ENCODE measurements around the gene MUL1.

MUL1 gene

GRCh38 chr1:20485527-20486456 is 22.2 kb downstream of the MUL1 start, which contains the start of gene CAMK2N1:
Gene CAMK2N1, minus strand, starts transcription at chr1:20486210. Its CDS starts 831 bp downstream, at chr1:20485379.
- no peak for DNase-seq (ENCODE audit: low read depth)

- DNase-seq (ENCODE audit: low read depth): no peak
Observed at GRCh38 chr1:20484519-20485462, 23.2 kb downstream of the MUL1 start.

DNA sequence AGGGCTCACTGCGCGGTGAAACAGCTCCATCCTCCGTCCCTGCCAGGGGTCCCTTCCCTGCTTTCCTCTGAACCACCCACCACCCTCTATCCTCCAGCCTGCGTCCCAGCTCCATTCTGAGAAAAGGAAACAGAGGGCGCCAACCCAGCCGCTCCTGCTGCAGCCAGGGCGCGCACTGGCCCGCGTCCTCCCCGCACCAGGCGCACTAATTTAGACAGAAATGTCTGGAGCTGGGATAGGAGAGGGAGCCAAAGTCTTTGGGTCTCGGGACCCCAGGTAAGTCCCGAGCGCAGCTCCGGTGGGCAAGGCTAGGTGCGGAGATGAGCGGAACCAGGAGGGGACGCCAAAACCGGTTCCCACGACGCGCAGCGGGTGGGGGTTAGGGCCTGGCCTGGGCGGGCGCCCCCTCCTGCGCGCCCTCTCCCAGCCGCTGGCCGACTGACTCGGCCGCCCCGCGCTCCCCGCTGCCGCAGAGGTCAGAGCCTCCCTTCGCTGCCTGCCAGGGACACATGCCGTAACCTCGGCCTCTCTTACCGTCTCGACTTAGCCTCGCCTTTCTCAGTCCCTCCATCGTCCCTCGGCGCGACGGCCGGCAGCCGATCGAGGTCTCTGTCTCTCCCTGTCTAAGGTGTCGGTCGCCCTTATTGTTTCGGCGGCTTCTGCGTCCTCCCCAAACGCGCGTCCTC is 24.0 kb downstream of the MUL1 start:
- DNase-seq (ENCODE audit: low read depth): no peak

DNA sequence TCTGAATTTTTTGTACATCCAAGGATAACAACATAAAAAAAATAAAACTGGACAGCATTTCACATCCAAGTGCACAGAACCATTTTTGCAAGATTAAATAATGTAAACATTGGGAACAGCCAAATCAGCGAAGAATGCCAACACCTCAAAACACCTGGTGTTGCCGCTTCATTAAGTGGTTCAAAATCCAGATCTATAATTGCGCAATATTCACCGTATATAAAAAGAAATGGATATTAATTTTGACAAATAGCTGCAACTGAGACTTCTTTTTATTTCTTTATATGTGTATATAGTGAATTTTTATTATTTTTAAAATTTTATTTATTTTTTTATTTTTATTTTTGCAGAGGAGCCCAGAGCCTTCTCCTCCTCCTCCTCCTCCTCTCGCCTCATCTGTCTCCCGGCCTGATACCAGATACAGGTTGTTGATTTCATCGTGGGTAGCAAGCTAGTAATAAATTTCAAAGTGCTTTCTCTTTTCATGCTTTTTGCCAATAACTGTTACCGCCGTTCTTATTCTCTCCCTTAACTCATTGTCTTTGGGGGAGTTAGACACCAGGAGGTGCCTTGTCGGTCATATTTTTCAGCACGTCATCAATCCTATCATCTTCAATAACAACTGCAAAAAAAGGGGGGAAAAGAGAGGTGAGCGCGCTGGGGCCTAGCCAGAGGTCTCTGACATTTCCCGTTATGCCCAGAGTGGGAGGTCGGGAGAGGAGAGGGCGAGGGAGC is 24.7 kb downstream of the MUL1 start:
- no peak for DNase-seq (ENCODE audit: low read depth)

DNA sequence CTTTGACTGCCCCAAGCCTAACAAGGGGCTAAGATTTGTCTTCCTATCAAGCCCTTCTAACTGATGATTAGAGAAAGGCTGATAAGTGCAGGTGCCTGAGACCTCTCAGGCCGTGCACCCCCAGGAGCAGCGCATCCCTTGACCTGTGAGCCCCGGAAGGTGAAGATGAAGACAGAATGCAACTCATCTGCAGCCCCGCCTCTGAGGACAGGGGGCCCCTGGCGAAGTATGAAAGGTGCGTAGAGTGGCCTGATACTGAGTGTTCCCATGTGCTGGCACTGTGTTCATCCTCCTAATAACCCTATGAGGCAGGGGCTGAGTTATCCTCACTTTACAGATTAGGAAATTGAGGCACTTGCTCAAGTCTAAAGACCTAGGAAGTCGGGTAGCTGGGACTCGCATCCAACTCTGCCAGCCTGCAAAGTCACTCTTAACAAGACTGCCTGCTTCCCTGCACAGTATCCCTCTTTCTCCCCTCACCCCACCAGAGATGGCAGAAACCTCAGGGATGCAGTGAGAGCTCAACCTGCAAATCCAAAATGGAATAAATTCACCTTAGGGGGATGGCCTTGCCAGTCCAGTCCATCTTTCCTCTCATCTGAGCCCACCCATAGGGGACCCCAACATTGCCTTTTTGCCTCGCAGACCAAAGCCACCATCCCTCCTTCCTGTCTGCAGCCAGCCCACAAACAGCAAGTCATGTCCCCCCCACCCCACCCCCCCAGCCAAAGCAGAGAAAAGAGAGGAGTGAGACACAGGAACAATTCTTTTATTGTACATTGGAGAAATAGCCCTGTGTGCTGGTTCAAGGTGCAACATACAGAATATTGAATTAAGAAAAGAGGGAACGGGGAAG is 26.1 kb downstream of the MUL1 start:
- no peak for DNase-seq (ENCODE audit: low read depth)

DNA sequence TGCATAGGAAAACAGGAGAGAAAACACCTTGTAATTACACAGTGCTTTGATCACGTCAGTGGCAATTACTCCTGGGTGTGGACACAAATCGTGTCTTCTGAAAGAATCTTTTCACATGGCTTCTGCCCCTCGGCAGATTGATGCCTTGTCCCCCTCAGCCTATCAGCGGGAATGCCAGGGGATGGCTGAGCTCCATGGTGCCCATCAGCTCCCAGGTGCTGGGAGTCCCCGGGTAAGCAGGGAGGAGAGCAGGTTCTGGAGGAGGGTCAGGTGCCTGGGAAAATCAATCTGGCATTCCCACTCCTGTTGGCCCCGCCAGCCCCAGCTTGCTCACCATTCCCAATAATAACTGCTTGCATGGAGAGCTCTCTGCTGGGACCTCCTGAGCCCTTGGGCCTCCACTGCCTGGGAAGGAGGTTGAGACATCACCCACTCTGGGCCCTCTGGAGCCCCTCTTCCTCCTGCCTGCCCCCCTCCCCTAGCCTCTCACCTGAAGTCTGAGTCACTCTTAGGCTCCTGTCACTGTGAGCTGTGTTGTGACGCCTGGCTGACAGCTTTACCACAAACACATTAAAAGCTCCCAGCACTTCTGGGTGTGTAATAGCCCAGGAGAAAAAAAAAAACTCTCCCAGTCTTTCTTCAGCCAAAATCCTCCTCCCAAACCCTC is 26.9 kb downstream of the MUL1 start:
- DNase-seq (ENCODE audit: low read depth): no peak

DNA sequence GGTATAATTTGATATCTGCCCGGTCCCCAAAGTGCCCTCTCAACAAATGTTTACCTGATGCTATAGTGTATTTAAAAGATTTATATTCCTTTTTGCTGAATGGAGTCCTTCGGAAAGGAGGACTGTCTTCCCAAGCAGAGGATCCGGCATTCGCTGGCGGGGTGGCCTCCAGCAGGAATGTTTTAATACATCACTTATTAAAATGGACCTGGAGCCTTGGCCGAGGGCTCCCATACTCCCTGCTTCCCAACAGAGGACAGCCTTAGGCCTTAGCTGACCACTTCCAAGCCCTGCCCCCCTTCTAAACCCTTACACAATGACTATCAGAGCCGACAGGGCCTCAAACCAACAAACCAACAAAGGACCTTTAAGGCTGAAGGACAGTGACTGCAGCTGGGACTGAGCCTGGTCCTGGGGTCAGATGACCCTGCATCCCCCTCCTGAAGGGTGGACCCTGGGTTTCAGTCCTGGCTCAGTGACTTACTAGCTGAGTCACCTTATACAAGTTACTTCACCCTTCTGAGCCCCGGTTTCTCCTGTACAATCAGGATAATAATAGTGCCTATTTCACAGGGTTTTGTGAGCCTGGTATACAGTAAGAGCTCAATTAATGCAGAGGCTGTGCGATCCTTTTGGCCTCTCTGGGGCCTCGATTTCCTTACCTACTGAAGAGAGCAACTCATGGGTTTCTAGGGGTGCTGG is 27.6 kb downstream of the MUL1 start:
- DNase-seq (ENCODE audit: low read depth): no peak

DNA sequence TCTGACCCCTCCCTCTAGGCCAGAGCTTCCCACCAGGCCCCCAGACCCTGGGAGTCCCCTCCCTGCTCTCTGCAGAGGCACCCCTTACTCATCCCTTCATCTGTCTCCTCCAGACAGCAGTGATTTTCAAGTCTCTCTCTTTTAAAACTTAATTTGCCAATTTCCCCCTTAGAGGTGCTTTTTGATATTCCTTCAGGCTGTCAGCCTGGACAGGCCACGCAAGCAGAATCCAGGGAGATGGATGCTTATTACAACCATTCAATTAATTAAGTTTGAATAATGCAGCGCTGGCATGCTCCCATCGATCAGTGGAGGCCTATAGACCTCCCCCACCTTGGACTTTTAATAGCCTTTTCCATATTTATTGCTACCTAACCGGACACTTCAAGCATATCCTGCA is 28.1 kb downstream of the MUL1 start:
- no peak for DNase-seq (ENCODE audit: low read depth)

- DNase-seq (ENCODE audit: low read depth): no peak
Observed at GRCh38 chr1:20478057-20478635, 29.8 kb downstream of the MUL1 start.

- DNase-seq (ENCODE audit: low read depth): no peak
Observed at GRCh38 chr1:20477348-20478056, 30.4 kb downstream of the MUL1 start.

DNA sequence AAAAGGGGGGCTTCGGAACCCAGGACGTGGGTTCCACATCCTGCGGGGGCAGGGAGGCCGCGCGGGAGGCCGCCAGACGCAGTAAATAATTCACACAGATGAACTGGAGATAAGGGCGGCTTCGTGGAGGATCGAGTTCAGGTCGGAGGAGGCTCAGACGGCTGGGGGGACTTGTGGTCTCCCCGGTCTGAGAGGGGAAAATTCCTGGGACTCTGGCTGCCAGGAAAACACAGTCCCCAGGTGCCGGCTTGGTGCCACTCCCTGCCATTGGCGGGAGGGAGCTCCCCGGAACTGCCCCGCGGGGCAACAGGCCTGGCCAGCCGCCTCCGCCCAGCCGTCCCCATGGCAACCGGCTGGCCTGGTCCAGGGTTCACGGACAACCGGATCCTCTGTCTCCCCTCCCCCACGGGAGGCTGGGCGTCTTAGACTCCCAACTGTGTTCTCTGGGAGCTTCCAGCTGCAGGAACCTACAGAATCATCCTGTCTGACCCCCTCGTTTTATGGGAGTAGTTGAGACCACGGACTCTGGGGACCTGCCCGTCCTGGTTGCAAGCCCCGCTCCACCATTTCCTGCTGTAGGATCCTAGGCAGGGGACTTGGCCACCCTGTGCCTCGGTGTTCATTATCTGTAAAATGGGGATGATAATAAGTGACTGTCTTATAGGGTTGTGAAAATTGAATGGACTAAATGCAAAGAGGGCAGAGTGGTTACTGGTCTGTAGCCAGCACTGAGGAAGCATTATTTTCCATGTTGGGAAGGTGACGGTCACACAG is 31.5 kb downstream of the MUL1 start:
- no peak for DNase-seq (ENCODE audit: low read depth)

DNA sequence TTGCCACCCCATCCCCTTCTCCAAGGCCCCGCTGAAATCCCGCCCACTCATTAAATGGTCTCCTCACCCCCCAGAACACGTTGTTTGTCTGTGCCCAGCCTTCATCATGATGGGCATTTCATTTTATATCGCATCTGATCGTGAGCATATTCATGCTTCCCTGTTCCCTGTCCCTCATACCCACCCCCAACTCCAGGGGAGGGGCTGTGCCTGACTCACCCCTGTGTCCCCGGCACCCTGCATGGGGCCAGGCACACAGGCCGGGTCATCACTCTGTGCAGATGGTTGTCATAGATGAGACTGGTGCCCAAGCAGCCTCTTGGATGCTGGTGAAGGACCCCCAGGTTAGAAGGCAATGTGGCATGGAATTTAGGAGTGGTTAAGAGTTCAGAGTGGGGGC is 33.0 kb downstream of the MUL1 start:
- DNase-seq (ENCODE audit: low read depth): no peak

- no peak for DNase-seq (ENCODE audit: low read depth)
Observed at GRCh38 chr1:20474333-20474975, 33.5 kb downstream of the MUL1 start.

DNA sequence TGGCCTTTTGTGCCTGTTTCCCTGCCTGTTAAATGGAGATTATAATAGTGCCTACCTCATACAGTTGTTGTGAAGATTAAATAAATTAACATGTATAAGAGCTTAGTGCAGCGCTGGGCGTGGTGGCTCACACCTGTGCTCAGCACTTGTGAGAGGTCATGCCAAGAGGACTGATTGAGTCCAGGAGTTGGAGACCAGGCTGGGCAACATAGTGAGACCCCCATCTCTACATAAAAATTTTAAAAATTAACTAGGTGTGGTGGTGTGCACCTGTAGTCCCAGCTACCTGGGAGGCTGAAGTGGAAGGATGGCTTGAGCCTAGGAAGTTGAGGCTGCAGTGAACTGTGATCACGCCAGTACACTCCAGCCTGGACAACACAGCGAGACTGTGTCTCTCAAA is 34.1 kb downstream of the MUL1 start:
- no peak for DNase-seq (ENCODE audit: low read depth)

GRCh38 chr1:20472860-20473711 is 34.9 kb downstream of the MUL1 start:
- DNase-seq (ENCODE audit: low read depth): no peak

DNA sequence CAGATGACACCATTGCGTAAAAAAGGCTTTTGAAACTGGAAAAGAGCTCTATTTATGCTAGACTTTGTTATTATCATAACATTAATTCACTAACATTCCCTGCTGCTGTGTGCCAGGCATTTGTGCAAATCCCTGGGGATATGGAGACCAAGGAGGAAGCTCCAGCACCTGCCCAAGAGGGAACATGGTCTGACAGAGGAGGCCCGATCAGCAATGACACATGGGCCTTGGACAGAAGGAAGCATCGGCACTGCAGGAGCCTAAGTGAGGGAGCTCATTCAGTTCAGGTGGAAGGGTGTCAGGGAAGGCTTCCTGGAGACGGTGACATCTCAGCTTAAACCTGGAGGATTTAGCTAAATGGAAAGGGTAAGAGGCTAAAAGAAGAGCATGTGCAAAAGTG is 35.8 kb downstream of the MUL1 start:
- no peak for DNase-seq (ENCODE audit: low read depth)
